ENCODE measurements around the gene EHBP1.
"Not testable (repeated sequence)": the region's sequence is repeated elsewhere in the genome, so short reads cannot be mapped to it uniquely, and the experiment has no call there.

EHBP1 gene

GRCh38 chr2:62705859-62706720, 577 bp downstream of the EHBP1 start:
- DNase-seq: no peak

GRCh38 chr2:62706721-62707521, 1.4 kb downstream of the EHBP1 start:
- DNase-seq: no peak

GRCh38 chr2:62708751-62709150, 3.2 kb downstream of the EHBP1 start:
- no peak for DNase-seq

GRCh38 chr2:62711832-62712494, 6.5 kb downstream of the EHBP1 start:
- DNase-seq: no peak

GRCh38 chr2:62713196-62713595, 7.7 kb downstream of the EHBP1 start:
- DNase-seq: not testable (repeated sequence)

GRCh38 chr2:62713837-62714236, 8.3 kb downstream of the EHBP1 start:
- no peak for DNase-seq

GRCh38 chr2:62716768-62717167, 11.3 kb downstream of the EHBP1 start:
- DNase-seq: no peak

GRCh38 chr2:62717503-62718081, 12.1 kb downstream of the EHBP1 start:
- DNase-seq: no peak

- no peak for DNase-seq
These were observed 12.8 kb downstream of the EHBP1 start for GRCh38 chr2:62718225-62718822.

- no peak for DNase-seq
These were observed 14.2 kb downstream of the EHBP1 start for GRCh38 chr2:62719757-62720156.

GRCh38 chr2:62722679-62723078, 17.2 kb downstream of the EHBP1 start:
- DNase-seq: no peak

GRCh38 chr2:62723253-62723652, 17.7 kb downstream of the EHBP1 start:
- DNase-seq: no peak

GRCh38 chr2:62724106-62724505, 18.6 kb downstream of the EHBP1 start:
- DNase-seq: no peak

- DNase-seq: peak; percentile 12
These were observed 19.6 kb downstream of the EHBP1 start for GRCh38 chr2:62724886-62725711.

- DNase-seq: no peak
These were observed 20.2 kb downstream of the EHBP1 start for GRCh38 chr2:62725712-62726055.

GRCh38 chr2:62727259-62727867, 21.9 kb downstream of the EHBP1 start:
- no peak for DNase-seq

- no peak for DNase-seq
These were observed 22.5 kb downstream of the EHBP1 start for GRCh38 chr2:62727876-62728566.

GRCh38 chr2:62731275-62731674, 25.8 kb downstream of the EHBP1 start:
- DNase-seq: no peak

GRCh38 chr2:62732262-62732777, 26.8 kb downstream of the EHBP1 start:
- no peak for DNase-seq

- DNase-seq: no peak
These were observed 28.0 kb downstream of the EHBP1 start for GRCh38 chr2:62733546-62733945.

All from activated gamma-delta T cell (primary cell).